TTC549 (cell line): Measurements from ENCODE around the gene RIN3.

Experiments
- FAIRE-seq: peaks from 2 replicates; lab custom pipeline; 2012; peaks lifted over from hg19 to GRCh38; lab: Jason Lieb, UNC

RIN3 gene

DNA sequence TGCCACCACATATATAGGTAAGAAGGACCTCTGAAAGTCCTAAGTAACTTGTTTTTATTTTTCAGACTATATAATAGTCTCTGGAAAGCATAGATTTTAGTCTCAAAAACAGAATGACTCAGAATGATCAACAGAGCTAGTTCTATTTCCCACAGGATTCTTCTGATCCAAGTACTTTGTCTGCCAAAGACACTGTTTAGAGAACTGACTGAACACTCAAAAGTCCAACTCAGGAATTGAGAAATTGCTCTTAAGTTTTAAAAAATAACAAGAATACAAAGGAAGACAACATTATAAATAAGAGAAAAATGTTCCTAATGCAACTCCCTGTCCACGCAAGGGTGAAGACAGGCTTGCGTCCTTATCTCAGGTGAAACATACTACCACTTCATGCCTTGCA, 205.8 kb downstream of the RIN3 start:
- FAIRE-seq, result no peak

DNA sequence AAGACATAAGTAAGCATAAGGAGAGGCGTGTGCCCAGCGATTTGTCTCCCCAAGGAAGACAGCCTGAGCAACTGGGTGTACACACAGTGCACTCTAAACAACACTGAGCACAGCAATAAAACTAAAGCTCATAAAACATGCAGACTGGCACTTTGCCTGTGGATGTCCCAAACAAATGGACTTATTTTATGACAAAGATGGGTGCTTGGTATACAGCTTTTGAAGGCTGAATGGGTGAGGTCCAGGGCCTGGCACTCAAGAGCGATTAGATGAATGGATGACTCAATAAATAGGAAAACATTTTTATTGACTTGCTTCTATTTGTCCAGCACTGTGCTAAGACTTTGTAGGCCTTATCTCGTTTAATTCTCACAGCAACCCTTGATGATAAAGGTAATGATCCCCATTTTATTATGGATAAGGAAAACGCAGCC, 206.3 kb downstream of the RIN3 start:
- FAIRE-seq, result no peak

DNA sequence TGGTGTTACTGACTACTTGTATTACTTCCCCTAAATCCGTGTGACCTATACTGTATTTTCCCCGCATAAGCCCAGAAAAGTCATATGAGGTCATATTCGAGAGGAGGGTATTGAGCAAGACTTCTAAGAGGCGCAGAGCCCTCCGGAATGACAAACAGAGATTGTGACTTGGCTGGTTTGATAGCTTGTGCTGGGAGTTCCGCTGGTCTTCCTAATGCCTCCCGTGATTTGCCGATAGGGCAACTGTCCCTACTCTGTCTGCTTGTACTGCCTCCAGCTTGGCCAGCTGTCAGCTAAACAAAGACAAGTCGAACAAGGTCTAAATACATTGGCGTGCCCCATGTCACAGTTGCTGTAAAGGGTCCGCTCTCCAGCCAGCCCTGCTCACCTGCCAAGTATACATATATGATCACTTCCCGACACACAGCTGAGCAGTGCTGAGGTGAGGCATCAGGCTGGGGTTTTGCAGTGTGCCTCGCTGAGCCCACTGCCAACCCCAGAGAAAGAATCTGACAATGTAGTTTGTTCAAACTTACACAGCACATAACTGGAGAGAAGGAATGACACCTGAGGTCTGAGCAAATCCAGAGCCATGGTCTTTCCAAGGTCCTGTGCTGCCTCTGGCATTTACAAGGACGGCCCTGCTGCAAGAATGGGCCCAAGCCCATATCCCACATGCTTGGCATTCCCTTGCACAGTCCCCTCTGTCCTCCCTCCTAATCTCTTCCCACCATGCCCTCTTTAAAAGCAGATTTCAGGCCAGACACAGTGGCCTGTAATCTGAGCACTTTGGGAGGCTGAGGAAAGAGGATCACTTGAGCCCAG, 211.1 kb downstream of the RIN3 start:
- FAIRE-seq, result no peak

DNA sequence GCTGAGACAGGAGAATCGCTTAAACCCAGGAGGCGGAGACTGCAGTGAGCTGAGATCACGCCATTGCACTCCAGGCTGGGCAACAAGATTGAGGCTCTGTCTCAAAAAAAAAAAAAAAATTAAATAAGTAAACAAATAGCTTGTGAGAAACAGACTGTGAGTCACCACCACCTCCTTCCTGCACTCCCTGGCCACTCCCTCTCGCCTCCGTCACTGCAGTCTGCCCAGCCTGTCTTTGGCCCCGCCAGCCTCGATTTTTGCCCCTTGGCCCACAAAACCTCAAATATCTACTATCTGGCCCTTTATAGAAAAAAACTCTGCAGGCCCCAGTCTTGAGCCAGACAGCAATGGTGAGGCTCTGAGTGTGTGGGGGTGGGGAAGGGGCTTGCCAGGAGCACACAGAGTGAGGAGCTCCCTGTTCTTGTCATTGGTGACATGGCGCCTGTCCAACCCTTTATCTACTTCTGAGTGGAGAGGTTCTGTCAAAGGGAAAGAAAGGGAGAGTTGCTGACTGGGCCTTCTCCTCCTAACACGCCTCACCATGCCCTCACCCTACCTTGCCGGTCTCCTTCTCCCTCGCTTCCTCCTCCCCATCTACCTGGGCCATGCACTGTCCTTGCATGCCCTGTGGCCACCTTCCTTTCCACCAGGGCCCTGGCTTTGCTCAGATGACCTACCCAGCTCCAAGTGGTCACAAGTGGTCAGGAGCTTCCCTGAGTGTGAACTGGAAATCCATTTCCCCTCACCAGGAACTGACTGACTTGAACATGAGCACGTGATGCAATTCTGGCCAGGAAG, 212.8 kb downstream of the RIN3 start:
- no peak for FAIRE-seq

DNA sequence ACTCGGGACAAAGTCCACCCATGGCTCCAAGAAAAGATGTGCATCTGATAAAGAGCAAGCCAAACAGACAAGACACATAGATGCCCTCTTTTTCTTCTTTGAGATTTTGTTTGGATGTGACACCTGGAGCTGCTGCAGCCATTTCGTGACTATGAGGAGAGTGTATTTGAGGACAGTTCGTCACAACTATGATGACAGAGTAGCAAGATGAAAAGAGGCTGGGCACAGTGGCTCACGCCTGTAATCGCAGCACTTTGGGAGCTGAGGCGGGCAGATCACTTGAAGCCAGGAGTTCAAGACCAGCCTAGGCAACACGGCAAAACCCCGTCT, 213.3 kb downstream of the RIN3 start:
- no peak for FAIRE-seq

DNA sequence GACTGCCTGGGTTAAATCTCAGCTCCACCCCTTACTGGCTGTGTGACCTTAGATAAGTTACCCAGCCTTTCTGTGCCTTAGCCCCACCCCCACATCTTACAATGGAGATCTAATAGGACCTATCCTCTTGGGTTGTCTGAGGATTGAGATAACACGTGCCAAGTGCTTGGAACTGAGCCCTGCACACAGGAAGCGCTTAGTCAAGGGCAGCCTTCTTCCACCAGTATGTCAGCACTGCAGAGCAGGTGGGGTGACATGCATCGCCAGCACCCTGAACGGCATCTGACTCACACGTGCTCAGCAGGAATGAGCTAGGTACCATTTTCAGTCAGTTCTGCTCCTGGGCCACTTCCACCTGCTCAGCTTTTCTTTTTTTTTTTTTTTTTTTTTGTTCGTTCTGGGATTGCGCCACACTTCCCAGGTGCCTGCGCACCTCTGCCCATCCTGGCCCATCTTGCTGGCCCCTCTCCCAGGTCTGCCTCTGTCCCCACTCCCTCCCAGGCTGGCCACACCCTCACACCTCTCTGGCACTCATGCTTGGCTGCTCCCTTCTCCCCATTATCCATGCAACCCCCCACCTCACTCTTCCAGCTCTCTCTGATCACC, 215.3 kb downstream of the RIN3 start:
- FAIRE-seq, result no peak

DNA sequence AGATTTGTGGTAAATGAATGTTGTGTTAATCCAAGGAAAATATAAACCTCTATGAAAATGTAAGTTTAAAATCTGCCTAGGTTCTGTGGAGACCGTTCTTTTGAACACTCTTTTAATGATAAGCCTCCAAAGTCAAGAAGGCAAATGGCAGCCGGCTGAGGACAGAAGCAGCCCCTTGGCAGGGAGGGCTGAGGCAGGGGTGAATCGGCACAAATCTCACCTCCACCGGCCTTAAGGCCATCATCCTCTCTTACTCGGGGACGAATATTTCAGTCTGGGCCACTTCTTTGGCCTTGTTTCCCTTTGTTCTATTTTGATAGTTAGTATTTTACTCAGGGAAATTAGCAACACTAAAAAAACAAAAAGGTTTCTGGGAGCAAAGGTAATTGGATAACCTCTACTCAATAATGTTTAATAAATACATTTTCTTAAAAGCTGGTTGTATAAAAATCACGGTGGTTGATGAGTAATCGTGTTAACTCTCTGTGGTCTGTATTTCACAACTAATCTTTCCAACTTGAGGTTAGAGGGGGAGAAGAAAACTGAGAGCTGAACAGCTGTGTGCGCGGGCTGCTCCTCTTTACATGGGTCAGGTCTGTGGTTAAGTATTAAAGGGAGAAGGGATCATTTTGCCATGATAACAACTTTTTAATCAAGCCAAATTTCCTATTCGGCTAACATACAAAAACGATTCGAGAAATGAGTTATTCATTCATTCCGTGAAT, 216.2 kb downstream of the RIN3 start:
- FAIRE-seq, result no peak

DNA sequence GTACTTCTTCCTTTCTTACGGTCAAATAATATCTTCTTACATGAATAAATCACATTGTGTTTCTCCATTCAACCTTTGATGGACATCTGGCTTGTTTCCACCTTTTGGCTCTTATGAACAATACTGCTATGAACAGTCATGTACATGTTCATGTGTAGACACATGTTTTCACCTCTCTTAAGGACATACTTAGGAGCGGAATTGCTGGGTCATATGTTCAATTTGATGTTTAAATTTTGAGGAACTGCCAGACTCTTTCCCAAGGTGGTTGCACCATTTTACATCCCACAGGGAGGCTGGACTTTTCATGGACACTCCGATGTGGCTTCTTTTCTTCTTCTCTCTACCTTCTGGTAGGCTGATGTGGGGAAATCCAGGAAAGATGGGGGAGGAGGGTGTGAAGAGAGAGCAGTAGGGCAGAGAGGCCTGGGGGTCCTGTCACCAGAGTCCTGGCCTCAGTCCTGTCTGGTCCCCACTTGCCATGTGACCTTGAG, 218.1 kb downstream of the RIN3 start:
- no peak for FAIRE-seq

DNA sequence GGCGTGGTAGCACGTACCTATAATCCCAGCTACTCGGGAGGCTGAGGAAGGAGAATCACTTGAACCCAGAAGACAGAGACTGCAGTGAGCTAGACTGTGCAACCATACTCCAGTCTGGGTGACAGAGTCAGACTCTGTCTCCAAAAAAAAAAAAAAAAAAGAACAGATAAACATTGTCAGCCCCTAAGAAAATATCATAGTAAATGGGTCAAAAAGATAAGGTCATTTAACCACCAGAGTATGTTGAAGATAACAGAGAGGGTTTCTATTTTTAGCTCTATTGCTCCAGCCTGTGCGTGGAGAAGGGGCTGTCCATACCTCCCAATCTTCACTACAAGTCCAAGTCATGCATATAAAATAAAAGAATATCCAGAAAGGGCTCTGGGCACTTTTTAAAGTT, 219.4 kb downstream of the RIN3 start:
- FAIRE-seq, result no peak

DNA sequence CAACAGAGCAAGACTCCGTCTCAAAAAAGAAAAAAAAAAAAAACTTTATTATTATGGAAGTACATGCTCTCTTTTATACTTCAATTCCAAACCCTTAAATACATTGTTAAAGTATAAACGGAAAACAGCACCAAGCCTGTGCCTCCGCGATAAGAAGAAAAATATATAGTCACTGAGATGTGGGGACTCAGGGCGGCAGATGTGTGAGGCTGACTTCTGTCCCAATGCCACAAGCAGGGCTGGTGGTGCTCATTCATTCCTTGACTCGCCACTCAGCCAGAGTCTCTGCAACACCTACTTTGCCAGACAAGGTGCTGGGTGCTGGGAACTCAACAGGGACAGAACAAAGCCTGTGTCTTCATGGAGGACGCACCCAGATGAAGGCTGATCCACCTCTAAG, 221.0 kb downstream of the RIN3 start:
- no peak for FAIRE-seq

DNA sequence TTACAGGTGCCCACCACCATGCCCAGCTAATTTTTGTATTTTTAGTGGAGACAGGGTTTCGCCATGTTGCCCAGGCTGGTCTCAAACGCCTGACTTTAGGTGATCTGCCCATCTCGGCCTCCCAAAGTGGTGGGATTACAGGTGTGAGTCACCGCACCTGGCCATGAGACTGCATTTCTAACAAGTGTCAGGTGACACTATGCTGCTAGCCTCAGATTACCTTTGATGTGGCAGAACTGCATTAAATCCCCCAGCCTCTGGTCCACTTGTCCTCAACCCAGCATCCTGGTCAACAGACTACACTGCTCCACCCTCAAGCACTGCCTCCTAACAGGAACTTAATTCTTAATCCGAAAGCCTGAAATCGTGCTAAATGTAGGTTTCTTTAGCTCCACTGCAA, 221.8 kb downstream of the RIN3 start:
- no peak for FAIRE-seq

DNA sequence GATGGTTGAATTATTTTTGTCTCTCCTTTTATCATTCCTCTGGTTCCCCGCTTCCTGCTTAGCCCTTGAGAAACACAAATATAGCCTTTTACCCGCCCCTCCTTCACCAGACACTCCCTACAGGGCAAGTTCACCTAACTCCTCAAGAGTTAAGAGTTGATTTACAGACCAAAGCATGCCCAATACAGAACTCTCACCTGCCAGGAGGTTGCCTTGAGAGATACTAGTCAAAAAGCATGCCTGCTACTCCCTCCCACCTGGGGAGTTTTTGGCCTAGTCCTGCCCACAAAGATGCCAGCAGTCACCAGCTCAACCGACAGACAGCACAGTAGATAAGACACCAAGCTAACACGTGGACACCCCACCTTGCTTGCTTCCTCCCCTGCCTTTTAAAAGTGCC, 223.6 kb downstream of the RIN3 start:
- FAIRE-seq, result no peak

DNA sequence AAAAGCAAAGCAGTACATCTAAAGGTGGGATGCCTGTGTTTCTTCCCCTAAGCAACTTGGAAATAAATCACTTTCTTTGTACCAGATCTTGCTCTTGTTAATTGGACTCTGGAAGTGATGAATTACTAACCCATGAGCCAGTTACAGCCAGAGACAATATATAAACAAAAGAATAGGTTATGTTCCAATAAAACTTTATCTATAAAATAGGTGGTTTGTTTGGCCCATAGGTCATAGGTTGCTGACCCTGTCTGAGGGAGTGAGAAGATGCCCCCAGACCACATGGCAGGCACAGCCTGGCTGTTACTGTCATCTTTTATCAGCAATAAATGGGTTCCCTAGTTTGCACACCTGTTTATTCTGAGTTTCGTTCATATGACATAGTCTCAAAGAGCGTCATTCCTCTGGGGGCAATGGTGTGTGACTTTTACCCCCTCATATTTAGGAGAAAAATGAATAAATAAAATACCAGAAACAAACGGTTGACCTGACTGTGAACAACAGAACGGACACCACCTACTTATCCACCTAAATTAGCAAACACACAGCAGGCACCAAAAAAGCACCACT, 224.1 kb downstream of the RIN3 start:
- FAIRE-seq, result no peak
